Epithelial cell of prostate (primary cell): ENCODE results near the gene DBH.

Source experiments
- DNase-seq: peaks from one replicate; pipeline ENCODE4 v3.0.0-alpha.2; 2011; ENCODE audit warnings: low read depth, low spot score
- H3K27ac ChIP-seq: fragments of 450-650 bp; 2 replicates; pipeline ENCODE4 v1.5.1; 2017; ENCODE audit warnings: mild to moderate bottlenecking

DBH gene

DNA sequence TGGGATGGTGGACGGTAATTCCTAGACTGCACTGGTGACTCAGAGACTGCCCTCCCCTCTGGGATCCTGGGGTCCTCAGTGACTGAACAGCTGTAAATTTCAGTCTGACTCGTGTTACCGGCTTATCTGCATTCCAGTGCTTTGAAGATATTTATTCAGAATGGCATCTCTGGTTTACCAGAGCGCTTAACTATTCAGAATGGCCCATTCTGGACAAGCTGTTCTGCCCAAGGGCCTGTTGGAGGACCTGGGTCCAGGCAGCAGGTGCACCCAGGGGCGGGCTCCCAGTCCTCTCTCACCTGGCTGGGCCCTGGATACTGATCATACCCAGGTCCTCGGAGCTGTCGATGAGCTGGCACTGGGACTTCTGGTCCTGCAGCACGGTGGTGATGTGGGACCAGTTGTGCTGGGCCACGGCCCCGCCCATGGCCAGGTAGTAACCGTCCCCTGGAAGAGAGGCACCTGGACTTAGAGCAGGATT is 54.0 kb downstream of the DBH start:
- no peak for DNase-seq
- H3K27ac ChIP-seq = no peak overlapping the region

DNA sequence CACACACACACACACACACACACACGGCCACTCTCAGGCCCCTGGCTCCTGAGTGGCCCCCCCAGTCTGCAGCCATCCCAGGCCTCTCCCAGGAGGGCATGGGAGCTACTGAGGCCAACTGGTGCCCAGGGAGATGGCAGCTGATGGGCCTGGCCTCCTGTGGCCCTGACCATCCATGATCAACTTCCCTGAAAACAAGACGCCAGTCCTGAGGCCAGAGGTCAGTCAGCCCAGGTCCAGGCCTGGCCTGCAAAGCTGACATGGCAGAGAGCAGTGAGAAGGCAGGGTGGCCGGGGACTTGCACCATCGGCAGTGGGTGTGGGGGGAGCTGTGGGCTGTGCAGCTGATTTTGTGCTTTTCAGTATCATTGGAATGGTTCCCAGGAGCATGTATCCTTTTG is 55.0 kb downstream of the DBH start:
- no peak for DNase-seq
- H3K27ac ChIP-seq = no peak overlapping the region

DNA sequence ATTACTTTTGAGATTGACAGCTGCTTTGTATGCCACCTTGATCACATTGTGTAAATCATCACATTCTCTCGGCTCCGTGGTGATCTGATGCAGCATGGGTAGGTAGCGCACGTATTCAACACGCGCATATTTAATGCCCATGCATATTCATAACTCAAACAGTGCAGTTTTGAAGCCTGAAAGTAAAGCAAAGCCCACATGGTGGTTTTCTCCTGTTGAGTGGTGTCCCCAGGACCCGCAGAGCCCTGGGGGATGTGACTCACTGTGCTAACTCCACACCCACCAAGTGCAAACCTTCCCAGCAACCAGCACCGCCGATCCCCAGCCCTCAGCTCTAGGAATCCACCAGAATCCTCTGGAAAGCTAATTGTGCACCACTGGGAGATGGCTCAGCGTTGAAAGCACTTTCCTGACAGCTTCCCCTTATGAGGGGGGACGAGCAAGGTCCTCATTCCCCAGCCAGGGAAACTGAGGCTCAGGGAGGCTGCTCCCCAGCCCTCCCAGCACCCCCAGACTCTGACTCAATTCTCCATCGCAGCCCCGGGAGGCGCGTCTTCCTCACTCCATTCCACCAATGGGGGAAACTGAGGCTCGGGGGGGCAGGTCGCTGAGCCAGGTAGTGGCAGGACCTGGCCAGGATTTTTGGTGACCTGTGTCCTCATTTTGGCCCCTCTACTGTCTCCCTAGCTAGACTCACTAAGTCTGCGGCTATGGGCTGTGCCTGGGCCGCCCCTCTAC is 55.6 kb downstream of the DBH start:
- no peak for DNase-seq
- H3K27ac ChIP-seq = no peak overlapping the region

DNA sequence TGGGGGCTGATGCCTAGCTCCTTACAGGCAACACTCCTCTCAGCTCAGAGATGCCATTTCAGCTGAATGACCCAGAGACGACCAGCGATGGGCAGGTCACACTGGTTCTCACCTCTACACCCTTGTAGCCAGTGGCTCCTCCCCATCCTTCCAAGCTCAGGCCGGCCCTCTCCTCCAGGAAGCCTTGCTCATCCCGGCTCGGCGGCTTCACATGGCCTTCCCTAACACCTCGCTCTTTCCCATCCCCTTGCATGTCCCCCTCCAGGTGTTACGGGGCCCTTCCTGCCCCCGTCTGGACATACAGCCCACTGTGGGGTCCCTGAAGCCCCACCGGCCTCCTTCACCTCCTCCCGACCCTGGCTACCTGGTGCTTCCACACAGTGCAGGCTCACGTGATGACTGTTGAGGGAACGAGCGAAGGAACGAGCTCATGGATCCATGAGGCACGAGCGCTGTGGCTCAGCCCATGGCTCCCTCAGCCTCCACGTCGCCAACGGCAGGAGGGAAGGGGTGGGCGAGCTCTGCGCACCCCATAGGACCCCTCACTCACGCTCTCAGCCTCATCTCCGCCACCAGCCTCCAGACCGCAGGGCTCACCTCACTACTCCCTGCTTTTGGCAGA is 56.3 kb downstream of the DBH start:
- DNase-seq = no peak
- no peak overlapping the region for H3K27ac ChIP-seq

DNA sequence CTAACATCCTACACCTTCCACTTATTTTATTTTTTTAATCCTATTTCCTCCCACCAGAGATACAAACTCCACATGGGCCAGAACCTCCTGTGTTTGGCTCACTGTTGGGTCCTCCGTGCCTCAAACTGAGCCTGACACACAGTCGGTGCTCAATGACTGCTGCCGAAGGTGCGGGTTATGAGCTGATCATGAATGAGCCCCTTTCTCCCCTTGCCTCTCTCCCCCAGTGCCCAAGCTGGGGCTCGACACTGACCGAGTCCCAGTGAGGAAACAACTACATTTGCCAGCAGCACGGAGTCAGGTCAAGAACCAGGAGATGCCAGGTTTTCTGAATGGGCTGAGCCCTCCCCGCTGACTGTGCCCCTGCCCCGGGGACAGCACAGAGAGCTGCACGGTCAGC is 57.0 kb downstream of the DBH start:
- DNase-seq = no peak

DNA sequence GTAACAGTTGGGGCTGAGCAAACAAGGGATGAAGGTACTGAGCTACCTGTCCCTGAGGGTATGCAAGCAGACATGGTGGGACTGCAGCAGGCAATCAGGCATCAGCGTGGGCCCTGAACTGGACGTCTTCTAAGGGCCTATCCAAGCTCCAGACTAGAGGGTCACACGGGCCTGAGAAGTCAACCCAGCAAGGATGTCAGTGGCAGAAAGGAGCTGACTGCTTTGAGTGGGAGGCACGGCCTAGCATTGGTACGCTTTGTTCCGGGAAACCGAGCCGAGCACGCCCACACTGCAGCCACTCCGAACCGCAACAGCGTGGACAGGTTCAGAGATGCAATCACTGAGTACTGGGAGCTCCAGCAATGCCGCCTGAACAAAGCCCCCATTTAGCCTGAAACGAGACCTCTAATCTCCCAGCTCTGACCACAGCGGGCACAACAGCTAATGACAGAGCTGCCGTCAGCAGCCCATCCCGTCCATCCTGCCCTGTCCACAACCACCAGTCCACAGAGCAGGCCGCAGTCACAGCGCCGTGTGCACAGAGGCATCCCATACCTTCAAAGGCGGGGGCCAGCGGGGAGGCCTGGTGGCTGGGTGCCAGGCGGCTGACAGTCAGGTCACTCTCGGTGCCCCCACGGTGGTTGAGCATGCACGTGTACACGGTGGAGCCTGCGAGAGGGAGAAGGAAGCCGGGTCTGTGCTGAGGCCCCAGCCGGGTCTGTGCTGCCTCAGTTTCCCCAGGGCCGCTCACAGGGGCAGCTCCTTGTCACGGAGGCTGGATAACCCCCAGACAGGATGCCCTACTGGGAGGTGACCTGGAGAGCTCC is 57.8 kb downstream of the DBH start:
- no peak overlapping the region for H3K27ac ChIP-seq
- DNase-seq = no peak

More for the DNA sequence above, 57.0 kb downstream of the DBH start:
- no peak overlapping the region for H3K27ac ChIP-seq

DNA sequence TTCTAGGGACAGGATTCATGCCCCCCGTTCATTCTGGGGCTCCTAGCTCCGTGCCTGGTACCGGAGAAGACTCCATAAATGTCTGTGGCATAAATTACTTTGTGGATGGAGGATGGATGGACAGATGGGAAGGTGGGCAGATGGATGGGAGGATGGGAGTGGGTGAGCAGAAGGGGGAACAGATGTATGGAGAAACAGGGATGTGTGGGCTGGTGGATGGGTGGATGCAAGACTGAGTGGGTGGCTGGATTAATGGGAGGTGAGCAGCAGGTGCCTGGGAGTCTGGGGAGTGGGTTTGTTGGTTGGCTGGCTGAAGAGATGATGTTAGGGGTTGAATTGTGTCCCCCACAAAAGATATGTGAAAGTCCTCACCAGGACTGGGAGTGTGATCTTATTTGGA is 58.5 kb downstream of the DBH start:
- no peak for DNase-seq
- H3K27ac ChIP-seq = no peak overlapping the region

DNA sequence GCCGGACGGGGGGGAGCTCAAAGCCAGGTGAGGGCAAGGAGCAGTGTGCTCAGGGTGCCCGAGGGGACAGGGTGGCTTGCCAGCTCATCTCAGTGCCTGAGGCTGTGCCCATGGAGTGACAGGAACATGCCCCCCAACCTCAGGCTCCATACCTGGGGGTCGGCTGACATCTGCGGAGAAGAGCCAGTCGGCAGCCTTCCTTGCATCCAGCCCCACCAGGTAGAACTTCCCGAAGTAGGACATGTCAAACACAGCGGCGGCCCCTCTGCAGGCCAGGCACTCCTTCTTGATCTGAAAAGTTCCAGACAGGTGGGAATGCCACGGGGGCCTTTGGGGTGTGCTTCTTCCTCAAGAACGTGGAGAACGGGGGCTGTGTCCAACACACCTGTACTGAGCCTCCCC is 59.9 kb downstream of the DBH start:
- no peak for DNase-seq
- H3K27ac ChIP-seq = no peak overlapping the region

DNA sequence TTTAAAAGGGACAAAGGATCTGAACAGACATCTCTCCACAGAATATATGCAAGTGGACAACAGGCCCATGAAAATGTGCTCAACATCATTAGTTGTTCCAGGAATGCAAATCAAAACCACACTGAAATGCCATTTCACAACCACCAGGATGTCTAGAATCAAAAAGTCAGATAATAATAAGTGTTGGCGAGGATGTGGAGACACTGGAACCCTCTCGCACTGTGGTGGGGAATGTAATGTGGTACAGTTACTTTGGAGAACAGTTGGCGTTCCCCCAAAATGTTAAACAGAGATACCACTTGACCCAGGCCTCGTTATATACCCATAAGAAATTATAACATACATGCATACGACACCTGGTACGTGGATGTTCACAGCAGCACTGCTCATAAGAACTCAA is 63.4 kb downstream of the DBH start:
- H3K27ac ChIP-seq = no peak overlapping the region
- no peak for DNase-seq

DNA sequence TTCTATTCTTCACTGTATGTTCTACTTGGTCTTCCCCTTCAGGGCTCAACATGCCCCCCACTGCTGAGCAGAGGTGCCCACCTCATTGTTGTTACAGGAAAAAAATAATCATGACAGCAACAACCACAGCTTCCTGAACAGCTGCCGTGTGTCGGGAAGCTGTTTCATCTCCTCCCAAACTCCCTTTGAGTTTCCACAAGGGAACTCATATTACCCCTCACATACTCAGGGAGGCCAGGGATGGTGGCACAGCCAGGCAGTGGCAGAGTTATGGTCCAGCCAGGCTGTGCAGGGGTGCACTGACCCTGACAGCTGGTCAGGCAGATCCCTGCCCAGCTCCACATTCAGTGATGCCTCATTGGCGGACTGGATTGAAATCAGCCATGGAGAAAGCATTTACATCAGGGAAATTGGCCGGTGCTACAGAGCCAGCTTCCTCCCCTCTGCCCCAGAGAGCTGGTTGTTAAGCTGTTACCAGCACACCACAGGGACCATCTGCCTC is 64.7 kb downstream of the DBH start:
- no peak for DNase-seq
- H3K27ac ChIP-seq = no peak overlapping the region

DNA sequence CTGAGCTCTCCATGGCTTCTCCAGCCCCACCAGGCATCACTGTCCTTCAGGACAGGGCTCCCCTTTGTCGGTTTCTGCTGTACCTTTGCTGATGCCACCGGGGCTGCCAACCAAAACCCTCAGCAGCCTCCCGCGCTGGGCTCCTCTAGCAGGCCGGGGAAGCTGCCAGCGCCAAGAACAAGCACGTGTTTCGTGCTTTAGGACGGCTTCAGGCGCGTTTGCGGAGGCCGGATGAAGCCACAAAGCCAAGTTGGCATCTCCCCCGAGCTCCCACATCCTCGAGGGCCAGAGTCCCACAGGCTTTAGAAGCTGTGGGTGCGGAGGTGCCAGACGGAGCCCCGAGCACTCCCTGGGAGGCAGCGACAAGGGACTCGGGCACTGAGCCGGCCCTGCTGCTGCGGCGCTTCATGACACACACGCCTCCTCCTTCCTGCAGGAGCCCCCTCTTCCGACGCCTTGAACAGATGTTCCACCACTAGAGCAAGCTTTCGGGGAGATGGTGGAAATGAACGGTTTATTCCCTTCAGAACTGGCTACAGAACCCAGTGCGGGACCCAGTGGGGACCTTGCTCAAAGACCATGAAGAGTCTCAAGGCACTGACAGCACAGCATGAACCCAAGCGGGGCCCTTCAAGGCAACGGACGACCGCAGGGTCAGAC is 65.3 kb downstream of the DBH start:
- DNase-seq = no peak
- H3K27ac ChIP-seq = no peak overlapping the region

DNA sequence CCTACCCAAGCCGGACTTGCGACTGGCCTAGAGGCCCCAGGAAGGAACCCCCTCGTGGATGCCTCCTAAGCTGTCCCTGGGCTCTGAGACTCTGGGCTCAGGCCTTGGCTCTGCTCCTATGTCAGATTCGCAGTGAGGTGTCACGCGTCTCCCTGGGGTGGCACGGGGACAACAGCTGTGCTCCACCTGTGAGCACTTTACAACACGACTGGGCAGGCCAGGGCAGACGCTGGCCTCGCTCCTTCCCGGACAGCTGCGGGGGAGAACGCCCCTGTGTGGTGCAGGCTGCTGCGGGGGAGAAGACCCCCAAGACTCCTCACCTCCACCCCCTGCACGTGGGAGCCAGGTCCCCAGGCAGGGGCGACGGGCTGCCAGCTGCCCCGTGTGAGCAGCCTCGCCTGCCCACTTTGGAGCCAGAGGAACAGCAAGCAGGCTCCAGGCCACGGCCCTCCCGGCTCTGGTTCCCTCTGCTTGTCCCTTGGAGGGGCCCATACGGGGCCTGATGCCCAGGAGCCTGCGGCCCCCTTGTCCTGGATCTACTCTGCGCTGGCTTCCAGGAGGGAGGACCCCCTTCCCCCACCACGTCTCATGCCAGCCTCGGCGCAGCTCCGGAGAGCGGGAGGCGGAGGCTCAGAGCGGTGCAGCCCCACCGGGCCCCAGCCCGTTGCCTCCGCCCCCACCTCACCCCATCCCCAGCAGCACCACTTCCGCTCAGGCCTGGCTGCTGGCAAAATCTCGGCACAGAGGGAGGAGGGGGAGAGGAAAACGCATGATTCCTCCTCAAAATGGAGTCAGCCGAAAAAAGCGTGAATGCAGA is 66.0 kb downstream of the DBH start:
- no peak overlapping the region for H3K27ac ChIP-seq

DNA sequence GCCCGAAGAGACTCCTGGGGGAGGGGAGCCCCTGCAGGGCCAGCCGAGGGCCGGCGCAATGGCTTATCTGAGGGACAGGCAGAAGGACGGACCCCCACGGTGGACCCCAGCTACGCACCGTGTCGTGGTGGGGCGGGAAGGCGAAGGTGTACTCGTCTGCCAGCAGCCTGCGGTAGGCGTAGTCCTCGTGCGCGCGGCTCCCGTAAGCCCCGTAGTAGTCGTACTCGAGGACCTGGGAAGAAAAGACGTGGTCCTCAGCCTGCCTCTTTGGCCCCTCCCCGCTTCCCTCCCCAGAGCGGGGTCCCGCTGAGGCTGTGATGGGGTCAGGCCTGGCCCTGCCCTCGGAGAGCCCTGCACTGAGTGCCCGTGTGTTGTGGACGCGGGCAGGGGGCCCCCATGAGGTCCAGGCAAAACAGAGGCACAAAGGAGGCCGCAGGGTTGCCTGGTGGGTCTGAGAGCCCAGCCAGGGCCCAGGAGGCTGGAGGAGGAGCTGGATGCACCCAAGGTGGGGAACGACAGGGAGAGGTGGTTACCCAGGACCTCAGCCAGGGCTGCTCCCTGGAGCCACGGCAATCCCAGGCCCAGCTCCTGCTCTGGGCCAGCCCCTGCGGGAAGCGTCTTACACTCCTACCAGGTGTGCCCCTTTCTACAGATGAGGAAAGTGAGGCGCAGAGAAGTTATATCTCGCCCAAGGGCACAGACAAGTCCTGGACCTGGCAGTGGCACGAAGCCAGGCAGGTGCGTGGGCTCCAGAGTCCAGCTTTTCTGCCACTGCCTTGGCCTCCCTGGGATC is 66.8 kb downstream of the DBH start:
- DNase-seq = no peak
- no peak overlapping the region for H3K27ac ChIP-seq

More for the DNA sequence above, 66.0 kb downstream of the DBH start:
- no peak for DNase-seq

DNA sequence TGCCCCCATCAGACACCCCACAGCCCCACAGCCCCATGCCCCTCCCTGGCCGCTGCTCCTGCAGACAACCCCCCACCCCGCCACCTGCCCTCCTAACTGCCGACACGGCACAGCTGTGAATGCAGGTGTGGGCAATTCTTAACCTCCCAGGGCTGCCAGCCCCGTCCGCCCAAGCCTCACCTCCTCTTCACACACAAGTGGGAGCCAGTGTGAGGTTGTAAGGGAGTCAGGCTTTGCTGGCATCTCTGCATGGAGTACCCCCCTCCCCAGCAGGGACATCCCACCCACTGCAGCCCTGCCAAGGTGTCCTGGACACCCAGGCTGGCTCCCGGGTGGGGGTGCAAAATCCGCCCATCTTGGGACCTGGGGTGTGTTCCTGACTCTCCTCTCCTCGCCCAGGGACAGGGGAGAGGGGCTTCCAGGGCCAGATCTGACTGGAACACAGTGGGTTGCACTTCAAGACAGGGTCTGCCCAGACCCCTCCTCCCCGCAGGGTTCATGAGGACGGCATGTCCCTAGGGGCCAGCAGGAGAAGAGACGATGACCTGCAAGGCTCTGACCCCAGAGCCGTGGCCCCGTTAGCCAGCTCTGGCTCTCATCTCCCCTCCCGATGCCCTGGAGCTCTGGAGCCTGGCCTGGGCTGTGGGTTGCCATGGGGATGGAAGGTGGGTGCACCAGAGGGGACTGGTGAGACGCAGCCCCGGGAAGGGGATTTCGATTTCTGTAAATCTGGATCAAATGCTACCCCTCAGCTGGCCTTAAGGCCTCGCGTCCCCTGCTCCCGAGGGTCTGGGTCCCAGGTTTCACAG is 67.6 kb downstream of the DBH start:
- no peak overlapping the region for H3K27ac ChIP-seq
- no peak for DNase-seq

DNA sequence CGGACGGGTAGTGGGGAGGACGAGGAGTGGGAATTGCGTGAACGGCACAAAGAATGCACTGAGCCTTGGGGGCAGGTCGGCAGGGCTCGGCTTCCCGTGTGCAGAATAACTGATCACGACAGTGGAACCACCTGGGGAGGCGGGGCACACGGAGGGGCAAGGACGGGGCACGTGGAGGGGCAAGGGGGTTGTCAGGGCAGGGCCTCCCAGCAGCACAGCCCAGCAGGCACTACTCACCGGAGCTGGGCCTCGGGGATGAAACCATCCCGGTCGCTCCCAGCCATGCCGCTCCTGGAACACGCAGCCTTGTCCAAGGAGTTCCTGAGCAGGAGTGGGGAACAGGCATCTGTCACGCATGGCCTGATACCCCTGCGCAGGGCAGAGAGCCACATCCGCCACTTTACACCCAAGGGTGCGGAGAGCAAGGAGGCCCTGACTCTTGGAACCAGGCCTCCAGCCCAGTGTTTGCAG is 68.6 kb downstream of the DBH start:
- H3K27ac ChIP-seq = no peak overlapping the region
- DNase-seq = no peak

DNA sequence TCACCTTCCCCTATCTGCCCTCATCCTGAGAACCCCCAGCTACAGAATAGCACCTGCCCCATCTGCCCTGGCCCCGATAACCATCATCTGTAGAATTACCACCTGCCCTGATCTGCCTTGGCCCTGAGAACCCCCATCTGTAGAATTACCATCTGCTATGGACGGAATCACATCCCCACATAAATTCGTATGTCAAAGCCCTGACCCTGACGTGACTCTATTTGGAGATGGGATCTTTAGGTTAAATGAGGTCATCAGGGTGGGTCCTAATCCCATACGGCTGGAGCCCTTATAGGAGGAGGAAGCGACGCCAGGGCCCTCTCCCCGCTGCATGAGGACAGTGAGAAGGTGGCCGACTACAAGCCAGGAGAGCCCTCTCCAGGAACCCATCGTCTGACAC is 69.4 kb downstream of the DBH start:
- no peak for DNase-seq
- H3K27ac ChIP-seq = no peak overlapping the region

DNA sequence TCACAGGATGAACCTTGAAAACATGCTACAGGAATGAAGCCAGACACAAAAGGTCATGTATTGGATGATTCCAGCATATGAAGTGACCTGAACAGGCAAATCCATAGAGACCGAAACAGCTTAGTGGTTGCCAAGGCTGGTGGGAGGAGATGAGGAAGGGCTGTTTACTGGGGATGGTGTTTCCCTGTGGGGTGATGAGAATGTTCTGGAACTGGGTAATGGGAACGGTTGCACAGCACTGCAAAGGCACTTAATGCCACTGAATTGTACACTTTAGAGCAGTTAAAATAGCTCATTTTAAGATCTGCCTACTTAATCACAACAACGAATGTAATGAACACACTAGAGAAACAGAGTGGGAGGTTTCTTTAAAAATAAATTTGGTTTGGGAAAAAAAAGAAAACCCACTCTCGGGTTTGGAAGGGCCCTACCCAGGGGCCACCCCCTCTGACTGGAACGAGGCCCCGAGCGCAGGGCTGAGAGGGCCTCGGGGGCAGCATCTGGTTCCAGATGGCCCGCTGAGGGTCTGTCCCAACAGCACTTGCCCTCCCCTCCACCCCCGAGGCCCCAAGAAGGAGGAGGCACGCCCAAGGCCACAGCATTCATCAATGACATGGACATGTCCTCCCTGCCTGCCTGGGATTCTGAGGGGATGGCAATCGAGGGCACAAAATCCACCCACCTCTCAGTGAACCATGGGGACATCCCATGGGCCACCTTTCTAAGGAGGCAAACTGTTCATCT is 70.3 kb downstream of the DBH start:
- H3K27ac ChIP-seq = no peak overlapping the region
- DNase-seq = no peak
